PFSK-1 (cell line): Measurements from ENCODE around the gene ZBTB2.

ENCODE experiments used
- FOXP2 ChIP-seq: optimal IDR thresholded peaks from 2 replicates; pipeline ENCODE3; 2011; ENCODE audit warnings: borderline replicate concordance, control low read depth, inconsistent platforms; ENCODE audit not compliant: insufficient read depth; ENCODE audit errors: extremely low read length, extremely low read depth
- POLR2AphosphoS5 ChIP-seq: IDR thresholded peaks from 2 replicates; pipeline ENCODE4 v1.6.1; 2012; ENCODE audit warnings: low read depth, mild to moderate bottlenecking, control low read depth, low read length, moderate library complexity
- SIN3A ChIP-seq: IDR thresholded peaks from 2 replicates; pipeline ENCODE4 v1.6.1; 2012; ENCODE audit warnings: mild to moderate bottlenecking, low read length, moderate library complexity, borderline replicate concordance; ENCODE audit not compliant: insufficient read depth
- TAF1 ChIP-seq: IDR thresholded peaks from 2 replicates; pipeline ENCODE4 v1.6.1; 2012; ENCODE audit warnings: low read length, control low read depth, borderline replicate concordance; ENCODE audit not compliant: insufficient read depth
- TF ChIP-seq, protein P1 (sequence below), 2 experiments: IDR thresholded peaks; 2 replicates each; pipeline versions ENCODE4 v1.6.1 to v1.8.0; 2011 to 2012; ENCODE audit warnings: low read depth in 2 of 2, low read length in 2 of 2, control low read depth in 1 of 2, inconsistent platforms in 1 of 2, mild to moderate bottlenecking in 1 of 2, moderate library complexity in 1 of 2; ENCODE audit not compliant: insufficient read depth in 1 of 2

- TF ChIP-seq POLR2AphosphoS5, result no peak
- TF ChIP-seq SIN3A, result no peak
- TF ChIP-seq, protein P1, sequence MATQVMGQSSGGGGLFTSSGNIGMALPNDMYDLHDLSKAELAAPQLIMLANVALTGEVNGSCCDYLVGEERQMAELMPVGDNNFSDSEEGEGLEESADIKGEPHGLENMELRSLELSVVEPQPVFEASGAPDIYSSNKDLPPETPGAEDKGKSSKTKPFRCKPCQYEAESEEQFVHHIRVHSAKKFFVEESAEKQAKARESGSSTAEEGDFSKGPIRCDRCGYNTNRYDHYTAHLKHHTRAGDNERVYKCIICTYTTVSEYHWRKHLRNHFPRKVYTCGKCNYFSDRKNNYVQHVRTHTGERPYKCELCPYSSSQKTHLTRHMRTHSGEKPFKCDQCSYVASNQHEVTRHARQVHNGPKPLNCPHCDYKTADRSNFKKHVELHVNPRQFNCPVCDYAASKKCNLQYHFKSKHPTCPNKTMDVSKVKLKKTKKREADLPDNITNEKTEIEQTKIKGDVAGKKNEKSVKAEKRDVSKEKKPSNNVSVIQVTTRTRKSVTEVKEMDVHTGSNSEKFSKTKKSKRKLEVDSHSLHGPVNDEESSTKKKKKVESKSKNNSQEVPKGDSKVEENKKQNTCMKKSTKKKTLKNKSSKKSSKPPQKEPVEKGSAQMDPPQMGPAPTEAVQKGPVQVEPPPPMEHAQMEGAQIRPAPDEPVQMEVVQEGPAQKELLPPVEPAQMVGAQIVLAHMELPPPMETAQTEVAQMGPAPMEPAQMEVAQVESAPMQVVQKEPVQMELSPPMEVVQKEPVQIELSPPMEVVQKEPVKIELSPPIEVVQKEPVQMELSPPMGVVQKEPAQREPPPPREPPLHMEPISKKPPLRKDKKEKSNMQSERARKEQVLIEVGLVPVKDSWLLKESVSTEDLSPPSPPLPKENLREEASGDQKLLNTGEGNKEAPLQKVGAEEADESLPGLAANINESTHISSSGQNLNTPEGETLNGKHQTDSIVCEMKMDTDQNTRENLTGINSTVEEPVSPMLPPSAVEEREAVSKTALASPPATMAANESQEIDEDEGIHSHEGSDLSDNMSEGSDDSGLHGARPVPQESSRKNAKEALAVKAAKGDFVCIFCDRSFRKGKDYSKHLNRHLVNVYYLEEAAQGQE (IDR thresholded peaks at IDR 0.05; ENCODE audit: insufficient read depth in 1 of 2, low read depth in 2 of 2, low read length in 2 of 2), result no peak
- TF ChIP-seq TAF1, result no peak
- TF ChIP-seq FOXP2, result no peak
Observed at GRCh38 chr6:151381722-151382121, 9.6 kb downstream of the ZBTB2 start.
